Measurements from ENCODE around the gene SLC27A6.

SLC27A6 gene

DNA sequence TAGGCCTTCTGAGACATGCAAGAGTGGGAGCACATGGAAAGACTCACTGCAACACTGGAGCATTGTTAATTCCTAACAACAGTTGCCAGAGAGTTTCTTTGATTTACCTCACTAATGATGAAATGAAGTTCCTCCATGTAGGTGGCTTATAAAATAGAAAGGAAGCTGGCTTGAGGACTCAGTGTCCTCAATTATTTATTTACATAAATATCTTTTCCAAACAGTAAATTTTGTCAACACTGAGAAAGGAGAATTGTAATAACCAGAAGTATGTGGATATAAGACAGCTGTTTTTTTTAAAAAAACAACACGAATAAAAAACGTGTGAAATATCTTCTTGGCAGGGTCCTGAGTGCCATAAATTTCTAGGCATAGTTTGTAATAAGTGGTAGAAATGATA, 9.1 kb upstream of the SLC27A6 start:
- TF ChIP-seq, protein P1, sequence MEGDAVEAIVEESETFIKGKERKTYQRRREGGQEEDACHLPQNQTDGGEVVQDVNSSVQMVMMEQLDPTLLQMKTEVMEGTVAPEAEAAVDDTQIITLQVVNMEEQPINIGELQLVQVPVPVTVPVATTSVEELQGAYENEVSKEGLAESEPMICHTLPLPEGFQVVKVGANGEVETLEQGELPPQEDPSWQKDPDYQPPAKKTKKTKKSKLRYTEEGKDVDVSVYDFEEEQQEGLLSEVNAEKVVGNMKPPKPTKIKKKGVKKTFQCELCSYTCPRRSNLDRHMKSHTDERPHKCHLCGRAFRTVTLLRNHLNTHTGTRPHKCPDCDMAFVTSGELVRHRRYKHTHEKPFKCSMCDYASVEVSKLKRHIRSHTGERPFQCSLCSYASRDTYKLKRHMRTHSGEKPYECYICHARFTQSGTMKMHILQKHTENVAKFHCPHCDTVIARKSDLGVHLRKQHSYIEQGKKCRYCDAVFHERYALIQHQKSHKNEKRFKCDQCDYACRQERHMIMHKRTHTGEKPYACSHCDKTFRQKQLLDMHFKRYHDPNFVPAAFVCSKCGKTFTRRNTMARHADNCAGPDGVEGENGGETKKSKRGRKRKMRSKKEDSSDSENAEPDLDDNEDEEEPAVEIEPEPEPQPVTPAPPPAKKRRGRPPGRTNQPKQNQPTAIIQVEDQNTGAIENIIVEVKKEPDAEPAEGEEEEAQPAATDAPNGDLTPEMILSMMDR (IDR thresholded peaks at IDR 0.05), result no peak

DNA sequence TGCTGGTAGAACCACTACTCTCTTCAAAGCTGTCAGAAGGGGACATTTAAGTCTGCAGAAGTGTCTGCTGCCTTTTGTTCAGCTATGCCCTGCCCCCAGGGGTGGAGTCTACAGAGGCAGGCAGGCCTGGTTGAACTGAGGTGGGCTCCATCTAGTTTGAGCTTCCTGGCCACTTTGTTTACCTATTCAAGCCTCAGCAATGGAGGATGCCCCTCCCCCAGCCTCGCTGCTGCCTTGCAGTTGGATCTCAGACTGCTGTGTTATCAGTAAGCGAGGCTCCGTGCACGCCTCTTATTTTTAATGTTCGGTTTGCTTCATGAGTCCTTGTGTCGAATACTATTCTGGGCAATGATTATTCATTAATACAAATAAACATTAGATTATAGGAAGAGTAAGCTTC, 3.1 kb upstream of the SLC27A6 start:
- TF ChIP-seq, protein P1 (IDR thresholded peaks at IDR 0.05), result no peak

DNA sequence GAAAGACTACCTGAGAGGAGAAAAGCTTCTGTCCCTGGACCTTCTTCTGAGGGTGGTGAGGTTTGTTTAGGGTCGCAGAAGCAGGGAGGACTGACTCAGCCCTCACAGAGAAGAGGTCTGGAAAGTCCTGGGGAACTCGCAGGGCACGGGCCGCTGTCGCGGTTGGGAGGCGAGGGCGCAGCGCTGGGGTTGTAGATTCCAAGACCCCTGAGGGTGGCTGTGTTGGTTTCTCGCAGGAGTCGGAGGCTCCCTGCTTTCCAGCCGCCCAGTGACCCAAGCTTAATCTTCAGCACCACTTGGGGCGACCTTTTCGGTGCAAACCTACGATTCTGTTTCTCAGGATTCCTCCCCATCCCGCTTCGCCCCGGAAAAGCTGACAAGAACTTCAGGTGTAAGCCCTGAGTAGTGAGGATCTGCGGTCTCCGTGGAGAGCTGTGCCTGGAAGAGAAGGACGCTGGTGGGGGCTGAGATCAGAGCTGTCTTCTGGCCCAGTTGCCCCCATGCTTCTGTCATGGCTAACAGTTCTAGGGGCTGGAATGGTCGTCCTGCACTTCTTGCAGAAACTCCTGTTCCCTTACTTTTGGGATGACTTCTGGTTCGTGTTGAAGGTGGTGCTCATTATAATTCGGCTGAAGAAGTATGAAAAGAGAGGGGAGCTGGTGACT, 482 bp downstream of the SLC27A6 start:
- TF ChIP-seq, protein P1 (IDR thresholded peaks at IDR 0.05), result no peak

DNA sequence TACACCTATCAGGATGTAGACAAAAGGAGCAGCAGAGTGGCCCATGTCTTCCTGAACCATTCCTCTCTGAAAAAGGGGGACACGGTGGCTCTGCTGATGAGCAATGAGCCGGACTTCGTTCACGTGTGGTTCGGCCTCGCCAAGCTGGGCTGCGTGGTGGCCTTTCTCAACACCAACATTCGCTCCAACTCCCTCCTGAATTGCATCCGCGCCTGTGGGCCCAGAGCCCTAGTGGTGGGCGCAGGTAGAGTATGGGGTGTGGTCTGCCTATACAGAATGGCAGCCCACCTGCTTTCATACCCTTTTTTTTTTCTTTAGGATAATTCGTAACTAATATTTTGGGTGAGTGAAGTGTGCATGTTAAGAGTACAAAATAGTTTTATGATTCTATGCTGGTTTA, 1.1 kb downstream of the SLC27A6 start:
- TF ChIP-seq, protein P1 (IDR thresholded peaks at IDR 0.05), result no peak

DNA sequence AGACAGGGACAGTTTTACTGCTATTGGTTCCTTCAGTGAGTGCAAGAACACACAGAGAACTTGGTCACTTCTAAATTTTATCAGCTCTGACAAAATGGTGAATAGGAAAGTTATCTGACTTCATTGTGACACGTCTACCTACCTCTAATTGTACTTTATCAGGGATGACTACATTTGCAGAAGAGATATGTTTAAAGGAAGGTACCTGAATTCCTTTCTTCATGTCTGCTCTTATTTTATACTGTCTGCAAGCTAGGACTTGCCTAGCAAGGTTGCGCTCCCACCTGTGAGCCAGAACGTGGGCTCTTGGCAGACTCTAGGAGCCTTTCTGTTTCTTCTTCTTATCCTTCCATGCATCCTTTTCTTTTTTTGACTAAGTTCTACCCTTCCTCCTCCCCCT, 1.6 kb downstream of the SLC27A6 start:
- TF ChIP-seq, protein P1 (IDR thresholded peaks at IDR 0.05), result no peak

DNA sequence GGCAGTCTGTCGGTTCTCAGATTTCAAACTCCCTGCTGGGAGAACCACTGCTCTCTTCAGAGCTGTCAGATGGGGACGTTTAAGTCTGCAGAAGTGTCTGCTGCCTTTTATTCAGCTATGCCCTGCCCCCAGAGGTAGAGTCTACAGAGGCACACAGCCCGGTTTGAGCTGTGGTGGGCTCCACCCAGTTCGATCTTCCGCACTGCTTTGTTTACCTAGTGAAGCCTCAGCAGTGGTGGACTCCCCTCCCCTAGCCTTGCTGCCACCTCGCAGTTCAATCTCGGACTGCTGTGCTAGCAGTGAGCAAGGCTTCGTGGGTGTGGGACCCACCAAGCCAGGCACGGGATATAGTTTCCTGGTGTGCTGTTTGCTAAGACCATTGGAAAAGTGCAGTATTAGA, 8.0 kb downstream of the SLC27A6 start:
- TF ChIP-seq, protein P1 (IDR thresholded peaks at IDR 0.05), result no peak

DNA sequence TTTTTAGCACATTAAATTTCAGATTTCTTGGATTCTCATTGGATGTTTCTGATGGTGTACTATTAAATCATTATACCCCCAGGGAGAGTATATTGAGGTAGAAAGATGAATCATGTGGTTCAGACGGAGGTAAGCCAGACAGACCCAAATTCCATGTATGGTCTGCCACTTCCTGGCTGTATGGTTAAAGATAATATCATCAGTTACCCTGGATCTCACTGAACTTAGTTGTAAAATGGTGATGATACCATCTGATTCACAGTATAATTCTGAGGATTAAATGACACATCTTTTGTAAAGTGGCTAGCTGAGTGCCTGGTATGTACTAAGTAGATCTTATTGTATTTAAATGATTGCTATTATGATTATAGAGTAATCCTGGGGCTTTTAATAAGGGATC, 9.3 kb downstream of the SLC27A6 start:
- TF ChIP-seq, protein P1 (IDR thresholded peaks at IDR 0.05), result no peak

DNA sequence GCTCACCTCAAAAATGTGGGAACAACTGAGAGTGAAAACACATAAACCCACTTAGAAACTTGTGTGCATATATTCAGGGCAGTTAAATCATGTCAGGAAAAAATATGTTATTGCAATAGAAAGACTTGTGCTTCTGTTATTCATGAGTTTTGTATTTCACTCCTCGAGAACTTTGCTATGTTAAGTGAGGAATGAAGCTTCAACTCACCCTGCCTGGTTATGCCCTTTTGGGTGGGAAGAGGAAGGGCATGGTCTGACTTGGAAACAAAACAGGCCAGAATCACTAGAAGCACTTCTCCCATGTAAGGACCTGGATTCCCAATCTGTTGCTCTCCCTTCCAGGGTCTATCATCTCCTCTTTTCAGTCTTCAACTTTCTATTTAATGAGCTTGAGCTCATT, 14.5 kb downstream of the SLC27A6 start:
- TF ChIP-seq, protein P1 (IDR thresholded peaks at IDR 0.05), result no peak
